Stromal cell of bone marrow (primary cell): Measurements from ENCODE around the gene DNASE1L1.

ENCODE experiments used
- DNase-seq: peaks from one replicate; pipeline ENCODE4 v3.0.0-alpha.2; 2012; ENCODE audit warnings: low read depth

Gene DNASE1L1

GRCh38 chrX:154367474-154368308 is 41.4 kb downstream of the DNASE1L1 start:
- DNase-seq: no peak

GRCh38 chrX:154366666-154367055 is 42.4 kb downstream of the DNASE1L1 start:
- DNase-seq: no peak

- DNase-seq: no peak
Measured at GRCh38 chrX:154365997-154366665, 42.9 kb downstream of the DNASE1L1 start.

GRCh38 chrX:154365052-154365600 is 43.9 kb downstream of the DNASE1L1 start:
- no peak for DNase-seq

GRCh38 chrX:154363706-154364439 is 45.2 kb downstream of the DNASE1L1 start:
- no peak for DNase-seq

DNA sequence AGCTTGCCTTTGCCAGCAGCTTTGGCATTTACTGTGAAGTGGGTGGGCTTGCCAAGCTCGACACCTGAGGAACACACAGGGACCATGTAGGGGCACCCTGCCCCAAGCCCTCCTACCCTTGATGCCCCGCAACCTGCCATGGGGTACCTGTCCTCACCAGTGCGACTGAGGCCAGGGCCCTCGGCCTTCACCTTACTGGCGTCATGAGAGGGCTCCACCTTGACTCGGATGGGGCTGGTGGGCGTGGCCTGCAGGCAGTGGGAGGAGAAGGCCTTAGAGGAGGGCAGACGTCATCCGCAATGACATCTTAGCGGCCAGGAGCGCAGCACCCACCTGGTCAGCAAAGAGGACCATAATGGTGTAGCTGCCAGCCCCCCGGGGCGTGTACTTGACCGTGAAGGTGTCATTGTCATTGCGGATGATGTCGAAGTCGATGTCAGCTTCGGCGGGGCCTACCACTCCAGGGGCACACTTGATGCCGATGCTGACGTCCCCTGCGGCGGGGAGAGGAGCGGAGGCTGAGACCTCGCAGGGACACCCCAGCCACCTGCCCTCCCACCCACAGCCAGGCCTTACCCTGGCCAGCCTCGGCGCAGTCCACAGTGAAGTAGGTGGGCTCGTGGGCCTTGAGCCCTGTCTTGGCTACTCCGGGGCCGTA is 46.8 kb downstream of the DNASE1L1 start:
- DNase-seq: no peak

GRCh38 chrX:154360155-154360713 is 48.8 kb downstream of the DNASE1L1 start:
- no peak for DNase-seq

- no peak for DNase-seq
Measured at GRCh38 chrX:154359362-154360154, 49.5 kb downstream of the DNASE1L1 start.

DNA sequence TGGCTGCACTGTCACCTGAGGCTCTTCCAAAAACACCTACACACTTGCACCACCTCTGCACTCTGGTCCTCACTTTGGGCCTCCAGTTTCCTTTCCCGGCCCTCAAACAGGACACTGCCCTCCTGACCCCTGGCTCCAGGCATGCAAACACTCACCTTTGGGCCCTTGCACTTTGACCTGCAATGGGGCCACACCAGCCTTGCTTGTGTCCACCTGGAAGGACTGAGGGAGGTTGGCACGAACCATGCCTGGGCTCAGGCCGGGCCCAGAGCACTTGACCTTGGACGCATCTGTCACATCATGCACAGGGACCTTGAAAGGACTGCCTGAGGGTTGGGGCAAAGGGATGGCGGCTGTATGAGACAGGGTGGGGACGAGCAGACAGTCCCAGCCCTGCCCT is 50.2 kb downstream of the DNASE1L1 start:
- no peak for DNase-seq

- no peak for DNase-seq
Measured at GRCh38 chrX:154358011-154358410, 51.0 kb downstream of the DNASE1L1 start.

GRCh38 chrX:154357205-154357604 is 51.8 kb downstream of the DNASE1L1 start:
- DNase-seq: no peak

GRCh38 chrX:154356596-154356995 is 52.5 kb downstream of the DNASE1L1 start:
- no peak for DNase-seq

DNA sequence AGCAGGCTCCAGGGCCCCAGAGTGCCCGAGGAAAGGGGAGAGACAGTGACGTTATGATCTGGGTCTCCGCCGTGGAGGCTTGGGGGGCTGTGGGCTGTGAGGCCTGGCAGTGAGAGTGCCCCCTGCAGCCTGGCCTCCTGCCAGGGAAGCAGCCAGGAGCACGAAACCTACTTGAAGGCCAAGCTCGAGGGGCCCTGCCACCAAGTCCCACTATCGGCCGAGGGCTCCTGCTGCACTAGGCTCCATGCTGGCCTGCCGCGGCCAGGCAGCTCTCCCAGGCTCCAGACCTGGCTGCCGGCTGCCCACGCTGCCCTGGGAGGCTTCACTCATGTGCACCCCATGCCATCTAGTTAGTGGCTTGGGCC is 53.3 kb downstream of the DNASE1L1 start:
- no peak for DNase-seq

GRCh38 chrX:154355094-154355775 is 53.8 kb downstream of the DNASE1L1 start:
- DNase-seq: no peak

GRCh38 chrX:154354516-154354915 is 54.5 kb downstream of the DNASE1L1 start:
- DNase-seq: no peak

DNA sequence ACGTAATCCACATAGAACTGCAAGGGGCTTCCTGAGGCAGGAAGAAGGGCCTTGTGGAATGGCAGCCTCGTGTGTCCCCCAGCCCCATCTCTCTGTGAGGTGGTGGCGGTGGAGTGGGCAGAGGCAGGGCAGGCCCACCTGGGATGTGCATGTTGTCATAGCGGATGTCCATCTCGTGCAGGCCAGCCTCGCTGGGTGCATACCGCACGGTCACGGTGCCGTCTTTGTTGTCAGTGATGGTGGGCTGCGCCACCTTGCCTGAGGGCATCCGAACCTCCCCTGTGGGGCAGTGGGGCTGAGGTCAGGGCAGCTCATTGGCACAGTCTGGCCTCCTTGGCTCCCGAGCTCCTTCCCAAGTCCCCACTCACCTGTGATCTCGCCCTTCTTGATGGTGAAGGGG is 55.0 kb downstream of the DNASE1L1 start:
- no peak for DNase-seq

DNA sequence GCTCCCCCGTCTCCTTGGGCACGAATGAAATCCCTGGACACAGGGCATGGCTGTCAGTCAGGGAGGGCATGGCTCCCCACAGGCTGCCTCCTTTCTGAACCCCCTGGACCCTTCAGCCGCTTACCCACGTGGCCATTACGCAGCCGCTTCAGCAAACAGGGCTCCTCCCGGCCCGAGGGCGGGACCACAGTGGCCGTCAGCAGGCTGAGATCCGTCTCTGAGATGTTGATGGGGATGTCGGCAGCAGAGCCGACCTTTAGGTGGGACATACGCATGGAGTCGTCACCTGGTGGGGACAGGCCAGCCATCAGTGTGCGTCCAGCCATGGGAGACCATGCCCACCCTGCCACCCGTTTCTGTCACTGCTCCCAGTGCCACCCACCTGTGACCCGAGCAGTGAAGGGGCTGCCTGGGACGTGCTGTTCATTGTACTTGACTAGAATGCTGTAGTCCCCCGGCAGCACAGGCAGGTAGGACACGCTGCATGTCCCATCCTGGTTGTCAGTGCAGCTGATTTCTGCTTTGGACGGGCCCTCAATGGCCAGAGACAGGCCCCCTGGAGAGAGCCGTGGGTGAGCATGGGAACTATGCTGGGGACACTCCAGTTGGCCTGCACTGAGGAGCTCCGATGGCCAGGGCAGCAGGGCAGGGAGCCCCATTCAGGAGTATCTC is 55.7 kb downstream of the DNASE1L1 start:
- no peak for DNase-seq

DNA sequence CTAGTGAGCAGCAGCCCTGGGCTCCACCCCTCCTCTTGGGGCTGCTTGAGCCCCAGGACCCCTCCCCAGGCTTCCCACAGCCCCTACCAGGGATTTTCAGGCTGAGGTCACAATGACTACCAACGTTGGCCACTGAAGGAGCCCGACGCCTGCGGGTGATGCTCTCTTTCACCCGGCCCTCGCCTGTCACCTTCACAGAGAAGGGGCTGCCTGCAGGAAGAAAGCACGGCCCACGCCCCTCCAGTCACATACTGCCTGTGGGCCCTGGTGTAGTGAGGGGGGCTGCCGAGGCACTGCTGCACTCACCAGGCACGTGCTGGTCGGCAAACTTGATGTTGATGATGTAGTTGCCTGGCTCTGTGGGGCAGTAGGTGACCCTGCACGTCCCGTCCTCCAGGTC is 56.6 kb downstream of the DNASE1L1 start:
- DNase-seq: no peak

DNA sequence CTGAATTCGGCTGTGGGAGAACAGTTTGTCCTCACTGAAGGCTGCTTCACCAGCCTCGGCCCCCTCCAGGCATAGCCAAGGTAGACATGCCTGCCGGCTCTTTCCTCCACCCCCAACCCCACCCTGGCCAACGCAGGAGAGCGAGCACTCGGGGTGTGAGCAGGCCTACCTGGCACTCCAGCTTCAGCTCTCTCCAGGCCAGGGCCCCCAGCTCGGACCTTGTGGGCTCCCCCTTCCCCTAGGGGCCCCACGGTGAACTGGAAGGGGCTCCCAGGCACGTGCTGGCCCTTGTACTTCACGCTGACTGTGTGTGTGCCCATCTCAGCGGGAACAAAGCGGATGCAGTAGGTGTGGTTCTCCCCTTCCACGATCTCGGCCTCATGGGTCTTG is 57.0 kb downstream of the DNASE1L1 start:
- no peak for DNase-seq
